BLaER1 treated with 17β-estradiol and CSF1 and Interleukin-3, amounts not matched to agents 10 nM and 100 nM (cell line): ENCODE measurements around the gene MAGI1.

Experiments
- H3K27ac ChIP-seq, 11 experiments: shearing (Covaris generic); formaldehyde crosslinking; 2 replicates each; pipeline ENCODE4 v1.8.1; 2022
- H3K27me3 ChIP-seq, 11 experiments: shearing (Covaris generic); formaldehyde crosslinking; 2 replicates each; pipeline ENCODE4 v1.8.1; 2022
- H3K36me3 ChIP-seq, 11 experiments: shearing (Covaris generic); formaldehyde crosslinking; 2 replicates each; pipeline ENCODE4 v1.8.1; 2022
- H3K4me1 ChIP-seq, 10 experiments: shearing (Covaris generic); formaldehyde crosslinking; 2 replicates each; pipeline ENCODE4 v1.8.1; 2022
- H3K4me2 ChIP-seq, 11 experiments: shearing (Covaris generic); formaldehyde crosslinking; 2 replicates each; pipeline ENCODE4 v1.8.1; 2022
- H3K4me3 ChIP-seq, 10 experiments: shearing (Covaris generic); formaldehyde crosslinking; 2 replicates each; pipeline ENCODE4 v1.8.1; 2022
- H3K9ac ChIP-seq, 11 experiments: shearing (Covaris generic); formaldehyde crosslinking; 2 replicates each; pipeline ENCODE4 v1.8.1; 2022
- H3K9me3 ChIP-seq, 11 experiments: shearing (Covaris generic); formaldehyde crosslinking; replicated peaks in 1 of 11; 2 replicates each; pipeline ENCODE4 v1.8.1; 2022
- H4K20me1 ChIP-seq, 11 experiments: shearing (Covaris generic); formaldehyde crosslinking; 2 replicates each; pipeline ENCODE4 v1.8.1; 2022
- Cebpa-rat ChIP-seq, 11 experiments: shearing (Covaris generic); IDR thresholded peaks; 2 replicates each; pipeline ENCODE4 v1.8.1; 2022

MAGI1 gene

DNA sequence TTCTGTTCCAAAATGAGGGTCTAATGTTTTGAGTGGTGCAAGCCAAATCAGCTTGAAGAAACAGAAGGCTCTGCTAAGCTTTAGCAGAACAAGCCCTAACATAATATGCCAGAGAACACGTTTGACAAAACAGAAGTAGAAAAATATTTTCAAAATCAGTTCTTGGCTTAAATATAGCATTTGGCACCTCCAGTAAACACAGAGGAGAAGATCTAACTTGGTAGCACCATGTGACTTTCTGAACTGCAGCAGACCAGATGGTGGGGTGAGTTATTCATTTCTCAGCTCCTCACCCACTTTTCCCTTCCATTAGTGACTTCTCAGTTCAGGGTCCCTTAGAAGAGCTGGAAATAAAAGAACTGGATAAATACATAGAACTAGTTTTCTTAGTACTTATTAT, 395.8 kb downstream of the MAGI1 start:
- Histone ChIP-seq H3K27me3 (no peaks in the 10 kb centered on the region), H3K27ac (no peak overlapping the region), H3K36me3 (peaks cover 0 to 1% (median 0%) of the 10 kb centered on the region in 11 experiments; a peak in 3 of 22 replicates), H3K4me2 (no peak overlapping the region), H3K4me3 (no peak overlapping the region), H3K9ac (no peak overlapping the region), H3K9me3 (peaks cover 13 to 44% (median 35%) of the 10 kb centered on the region in 11 experiments), H3K4me1 (peaks cover 0 to 22% (median 12%) of the 10 kb centered on the region in 10 experiments; a peak in 15 of 20 replicates), H4K20me1 (no peaks in the 10 kb centered on the region)
- TF ChIP-seq Cebpa-rat (IDR thresholded peaks at IDR 0.05): no peak

DNA sequence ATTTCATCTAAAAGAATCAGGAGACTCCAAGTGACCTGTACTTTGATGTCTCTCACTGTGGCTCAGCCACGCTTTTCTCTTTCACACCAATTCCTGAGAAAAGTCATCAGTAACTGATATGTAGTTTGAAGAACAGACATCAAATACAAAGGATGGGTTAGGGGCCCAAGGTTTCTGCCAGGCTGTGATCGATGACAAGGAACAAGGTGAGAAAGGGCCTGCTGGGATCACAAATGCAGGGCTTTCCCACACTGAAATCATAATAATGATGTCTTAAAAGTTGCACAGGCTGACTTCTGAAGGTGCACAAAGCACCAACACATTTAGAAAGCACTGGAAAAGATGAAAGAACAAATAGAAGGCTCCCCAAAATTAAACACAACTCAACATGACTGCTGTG, 396.9 kb downstream of the MAGI1 start:
- TF ChIP-seq Cebpa-rat (IDR thresholded peaks at IDR 0.05): no peak
- Histone ChIP-seq H3K36me3 (no peaks in the 10 kb centered on the region), H3K9ac (no peak overlapping the region), H4K20me1 (no peaks in the 10 kb centered on the region), H3K4me3 (no peak overlapping the region), H3K27ac (no peak overlapping the region), H3K4me1 (peaks cover 0 to 22% (median 12%) of the 10 kb centered on the region in 10 experiments; a peak in 15 of 20 replicates), H3K27me3 (no peaks in the 10 kb centered on the region), H3K4me2 (peak overlapping the region in 4 of 11 experiments; percentile 20 to 65 (median 54); a peak in 8 of 22 replicates), H3K9me3 (peaks cover 2 to 33% (median 24%) of the 10 kb centered on the region in 11 experiments; a peak in 19 of 22 replicates)

DNA sequence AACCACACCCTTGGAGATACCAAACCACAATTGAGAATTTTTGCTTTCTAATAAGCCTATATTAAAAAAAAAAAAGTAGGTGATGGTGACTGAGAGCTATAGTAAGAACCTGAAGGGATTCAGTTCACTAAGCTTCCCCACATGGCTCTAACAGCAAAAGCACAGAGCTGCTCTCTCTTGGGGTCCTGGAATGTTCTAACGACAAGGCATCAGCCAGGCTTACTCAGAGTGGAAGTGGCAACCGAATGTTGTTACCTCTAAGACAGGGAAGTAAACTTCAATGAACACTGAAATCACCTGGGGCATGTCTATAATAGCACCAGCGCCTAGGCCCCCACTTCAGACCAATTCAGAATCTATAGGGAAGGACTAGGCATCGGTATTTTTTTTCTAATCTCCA, 397.7 kb downstream of the MAGI1 start:
- Histone ChIP-seq H3K9ac (no peak overlapping the region), H3K27me3 (no peaks in the 10 kb centered on the region)

DNA sequence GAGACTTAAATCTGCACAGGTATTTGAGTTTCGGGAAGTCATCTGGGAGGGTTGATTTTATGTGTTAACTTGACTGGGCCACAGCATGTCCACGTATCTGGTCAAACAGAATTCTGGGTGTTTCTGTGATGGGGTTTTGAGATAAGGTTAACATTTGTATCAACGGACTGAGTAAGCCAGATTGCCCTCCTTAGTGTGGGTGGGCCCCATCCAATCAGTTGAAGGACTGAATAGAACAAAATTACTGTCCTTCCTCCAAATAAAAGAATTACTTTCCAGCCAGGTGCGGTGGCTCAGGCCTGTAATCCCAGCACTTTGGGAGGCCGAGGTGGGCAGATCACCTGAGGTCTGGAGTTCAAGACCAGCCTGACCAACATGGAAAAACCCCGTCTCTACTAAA, 399.3 kb downstream of the MAGI1 start:
- no peak overlapping the region for H3K9ac ChIP-seq
- no peaks in the 10 kb centered on the region for H3K27me3 ChIP-seq
- H3K36me3 ChIP-seq: no peaks in the 10 kb centered on the region
- no peak overlapping the region for H3K4me3 ChIP-seq
- no peak overlapping the region for H3K4me2 ChIP-seq
- TF ChIP-seq Cebpa-rat (IDR thresholded peaks at IDR 0.05): no peak
- peaks cover 0 to 12% (median 9%) of the 10 kb centered on the region in 11 experiments; a peak in 12 of 22 replicates for H3K9me3 ChIP-seq
- H3K4me1 ChIP-seq: peaks cover 0 to 22% (median 12%) of the 10 kb centered on the region in 10 experiments; a peak in 15 of 20 replicates
- H3K27ac ChIP-seq: no peak overlapping the region
- no peaks in the 10 kb centered on the region for H4K20me1 ChIP-seq

More for the DNA sequence above, 397.7 kb downstream of the MAGI1 start:
- Histone ChIP-seq H3K4me1 (peaks cover 0 to 22% (median 12%) of the 10 kb centered on the region in 10 experiments; a peak in 15 of 20 replicates), H3K4me3 (no peak overlapping the region), H3K27ac (no peak overlapping the region), H3K9me3 (peaks cover 0 to 26% (median 17%) of the 10 kb centered on the region in 11 experiments; a peak in 15 of 22 replicates), H3K4me2 (peak overlapping the region in 8 of 11 experiments; percentile 0 to 65 (median 35); a peak in 13 of 22 replicates), H4K20me1 (no peaks in the 10 kb centered on the region), H3K36me3 (no peaks in the 10 kb centered on the region)
- no peak for TF ChIP-seq Cebpa-rat (IDR thresholded peaks at IDR 0.05)

DNA sequence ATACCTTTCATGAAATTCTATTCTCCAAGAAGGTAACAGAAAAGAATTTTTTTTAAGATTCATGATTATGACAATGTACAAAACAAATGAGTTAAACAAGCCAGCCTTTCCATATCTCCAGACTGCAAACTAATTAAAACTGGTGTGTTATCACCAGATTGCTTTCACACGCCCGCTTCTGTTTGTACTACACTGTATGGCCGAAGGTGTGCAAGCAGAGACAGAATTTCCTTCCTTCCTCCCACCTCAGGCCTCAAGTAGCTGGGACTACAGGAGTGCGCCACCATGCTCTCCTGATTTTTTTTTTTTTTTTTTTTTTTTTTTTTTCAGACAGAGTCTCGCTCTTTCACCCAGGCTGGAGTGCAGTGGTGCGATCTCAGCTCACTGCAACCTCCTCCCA, 400.4 kb downstream of the MAGI1 start:
- no peak overlapping the region for H3K4me3 ChIP-seq
- no peak overlapping the region for H3K9ac ChIP-seq
- H4K20me1 ChIP-seq: no peaks in the 10 kb centered on the region
- no peak for TF ChIP-seq Cebpa-rat (IDR thresholded peaks at IDR 0.05)
- H3K36me3 ChIP-seq: no peaks in the 10 kb centered on the region
- H3K4me1 ChIP-seq: peaks cover 0 to 22% (median 12%) of the 10 kb centered on the region in 10 experiments; a peak in 15 of 20 replicates
- no peaks in the 10 kb centered on the region for H3K27me3 ChIP-seq
- H3K27ac ChIP-seq: no peak overlapping the region
- H3K4me2 ChIP-seq: no peak overlapping the region
- H3K9me3 ChIP-seq: peaks cover 0 to 2% (median 0%) of the 10 kb centered on the region in 11 experiments; a peak in 2 of 22 replicates

DNA sequence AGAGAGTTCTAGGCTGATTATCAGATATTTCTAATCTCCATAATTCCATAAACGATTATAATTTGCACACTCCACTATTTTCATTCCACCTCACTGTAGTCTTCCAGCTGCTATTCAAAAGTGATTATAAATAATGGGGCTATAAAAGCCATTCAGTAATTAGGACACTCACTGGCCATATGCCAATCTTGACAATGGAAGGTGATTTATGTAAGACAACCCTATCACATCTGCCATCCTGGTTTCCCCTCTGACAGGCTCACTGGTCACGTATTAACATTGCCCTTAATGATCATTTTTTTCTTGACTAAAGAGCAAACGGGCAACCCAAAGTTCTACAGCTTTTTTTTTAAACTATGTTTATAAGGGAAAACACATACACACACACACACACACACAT, 402.4 kb downstream of the MAGI1 start:
- peaks cover 0 to 6% (median 0%) of the 10 kb centered on the region in 11 experiments; a peak in 1 of 22 replicates for H3K9me3 ChIP-seq

DNA sequence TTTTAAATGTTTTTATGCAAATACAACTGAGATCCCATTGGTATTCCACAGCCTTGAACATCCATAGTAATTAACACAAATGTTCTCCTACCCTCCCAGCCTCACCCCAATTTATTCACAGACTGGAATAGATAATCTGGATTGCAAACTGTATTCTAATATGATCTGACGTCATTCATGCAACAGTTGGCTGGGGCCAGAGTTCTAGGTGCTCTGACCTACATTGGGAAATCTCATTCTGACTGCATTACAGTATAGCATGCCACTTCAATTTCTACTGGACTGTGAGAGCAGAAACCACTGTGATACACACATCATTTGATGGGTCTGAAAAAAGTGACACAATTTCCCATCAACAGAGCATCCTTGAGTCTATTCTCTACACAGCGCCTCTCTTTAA, 403.1 kb downstream of the MAGI1 start:
- Histone ChIP-seq H3K36me3 (no peaks in the 10 kb centered on the region), H3K4me3 (no peak overlapping the region), H4K20me1 (no peaks in the 10 kb centered on the region), H3K27me3 (no peaks in the 10 kb centered on the region), H3K9ac (no peak overlapping the region), H3K27ac (no peak overlapping the region), H3K4me1 (peaks cover 0 to 9% (median 2%) of the 10 kb centered on the region in 10 experiments; a peak in 11 of 20 replicates), H3K9me3 (peaks cover 0 to 6% (median 2%) of the 10 kb centered on the region in 11 experiments; a peak in 6 of 22 replicates), H3K4me2 (no peak overlapping the region)
- TF ChIP-seq Cebpa-rat (IDR thresholded peaks at IDR 0.05): no peak

More for the DNA sequence above, 402.4 kb downstream of the MAGI1 start:
- Histone ChIP-seq H4K20me1 (no peaks in the 10 kb centered on the region), H3K36me3 (no peaks in the 10 kb centered on the region), H3K4me1 (peaks cover 0 to 16% (median 8%) of the 10 kb centered on the region in 10 experiments; a peak in 15 of 20 replicates), H3K4me3 (no peak overlapping the region), H3K27me3 (no peaks in the 10 kb centered on the region), H3K4me2 (no peak overlapping the region), H3K9ac (no peak overlapping the region), H3K27ac (no peak overlapping the region)
- TF ChIP-seq Cebpa-rat (IDR thresholded peaks at IDR 0.05): no peak

DNA sequence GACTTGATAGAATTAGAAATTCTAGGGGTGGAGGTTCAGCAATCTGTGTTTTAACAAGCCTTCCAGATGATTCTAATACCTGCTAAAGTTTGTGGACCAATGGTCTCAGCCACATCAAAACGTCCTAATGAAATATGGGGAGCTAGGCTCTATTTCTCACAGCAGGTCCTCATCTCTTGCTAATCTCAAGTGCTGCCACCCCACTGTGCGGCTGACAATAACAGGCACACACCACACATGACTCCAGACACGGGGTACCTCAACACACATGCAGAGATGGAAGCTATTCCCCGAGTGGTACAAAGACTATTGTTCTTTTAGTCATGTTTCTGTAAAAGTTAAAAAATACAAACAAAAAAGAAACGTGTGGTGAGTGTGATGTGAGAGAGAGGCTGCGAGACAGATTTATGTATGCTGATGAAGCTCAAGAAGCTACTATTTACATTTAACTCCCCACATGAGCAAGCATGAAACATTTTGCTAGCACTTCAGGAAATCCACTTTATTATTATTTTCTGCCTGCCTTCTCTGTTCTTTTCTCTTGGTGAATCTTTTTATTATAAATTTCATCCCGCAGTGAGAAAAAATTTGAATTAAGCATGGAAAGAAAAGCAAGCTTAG, 405.6 kb downstream of the MAGI1 start:
- H4K20me1 ChIP-seq: no peaks in the 10 kb centered on the region
- H3K9ac ChIP-seq: no peak overlapping the region
- H3K4me2 ChIP-seq: no peak overlapping the region
- no peak overlapping the region for H3K27ac ChIP-seq
- no peaks in the 10 kb centered on the region for H3K36me3 ChIP-seq
- no peaks in the 10 kb centered on the region for H3K27me3 ChIP-seq
- H3K9me3 ChIP-seq: peaks cover 4 to 12% (median 7%) of the 10 kb centered on the region in 11 experiments; a peak in 10 of 22 replicates
- no peak overlapping the region for H3K4me3 ChIP-seq
- no peaks in the 10 kb centered on the region for H3K4me1 ChIP-seq
- TF ChIP-seq Cebpa-rat (IDR thresholded peaks at IDR 0.05): no peak

DNA sequence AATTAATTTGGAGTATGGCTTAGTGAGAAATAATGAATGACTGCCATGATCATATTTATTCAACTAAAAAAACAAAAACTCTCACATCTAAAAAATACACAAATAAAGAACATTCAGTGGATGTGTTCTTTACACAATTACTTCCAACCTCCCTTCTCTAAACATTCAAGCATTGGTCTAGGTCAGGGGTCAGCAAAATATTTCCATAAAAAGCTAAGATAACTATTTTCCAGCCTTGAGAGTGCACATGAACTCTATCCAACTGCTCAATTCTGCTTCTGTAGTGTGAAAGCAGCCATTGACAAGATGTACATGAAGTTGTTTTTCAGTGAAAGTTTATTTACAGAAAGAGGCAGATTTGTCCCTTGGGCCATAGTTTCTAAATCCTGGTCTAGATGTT, 406.3 kb downstream of the MAGI1 start:
- TF ChIP-seq Cebpa-rat (IDR thresholded peaks at IDR 0.05): no peak
- no peak overlapping the region for H3K4me2 ChIP-seq

More for the DNA sequence above, 406.3 kb downstream of the MAGI1 start:
- Histone ChIP-seq H3K36me3 (no peaks in the 10 kb centered on the region), H3K27ac (no peak overlapping the region), H3K9me3 (peaks cover 4 to 13% (median 7%) of the 10 kb centered on the region in 11 experiments; a peak in 10 of 22 replicates), H3K27me3 (no peaks in the 10 kb centered on the region), H3K4me3 (no peak overlapping the region), H3K9ac (no peak overlapping the region), H3K4me1 (no peaks in the 10 kb centered on the region), H4K20me1 (no peaks in the 10 kb centered on the region)
